Mesothelial cell of epicardium (in vitro differentiated cells): ENCODE measurements around the gene SLC12A4. TPM values are rescaled to one million over a fixed set of nuclear protein-coding genes. Genes with fewer than 3 reads are reported as not detected.

Experiments
- DNase-seq, 2 experiments: peaks; one replicate each; pipeline ENCODE4 v3.0.0; 2021; ENCODE audit warnings: low spot score in 2 of 2; ENCODE audit not compliant: unreplicated experiment in 2 of 2
- H3K27ac Mint-ChIP-seq: 2 replicates; pipeline ENCODE4 v1.8.0; 2021; ENCODE audit warnings: mixed read lengths
- H3K27me3 Mint-ChIP-seq: 2 replicates; pipeline ENCODE4 v1.8.0; 2021; ENCODE audit warnings: low read depth, mixed read lengths
- H3K36me3 Mint-ChIP-seq: 2 replicates; pipeline ENCODE4 v1.8.0; 2021; ENCODE audit warnings: mixed read lengths
- H3K4me1 Mint-ChIP-seq: 2 replicates; pipeline ENCODE4 v1.8.0; 2021; ENCODE audit warnings: mixed read lengths
- H3K4me3 Mint-ChIP-seq: 2 replicates; pipeline ENCODE4 v1.8.0; 2021; ENCODE audit warnings: mild to moderate bottlenecking, moderate library complexity, mixed read lengths
- H3K9me3 Mint-ChIP-seq: 2 replicates; pipeline ENCODE4 v1.8.0; 2021; ENCODE audit warnings: mixed read lengths
- total RNA-seq: library from RNA; stranded (reverse); gene quantifications from 3 replicates; pipeline ENCODE4 v1.2.1, GENCODE V29; 2021
- TF ChIP-seq, protein P1 (sequence below): fragments of 200-600 bp; sonication (generic); IDR thresholded peaks from one replicate; pipeline ENCODE4 v1.5.0; 2021; ENCODE audit warnings: antibody characterized with exemption; ENCODE audit not compliant: unreplicated experiment

Gene SLC12A4
- total RNA-seq, 1 donor from 2014 or later = 155 TPM

DNA sequence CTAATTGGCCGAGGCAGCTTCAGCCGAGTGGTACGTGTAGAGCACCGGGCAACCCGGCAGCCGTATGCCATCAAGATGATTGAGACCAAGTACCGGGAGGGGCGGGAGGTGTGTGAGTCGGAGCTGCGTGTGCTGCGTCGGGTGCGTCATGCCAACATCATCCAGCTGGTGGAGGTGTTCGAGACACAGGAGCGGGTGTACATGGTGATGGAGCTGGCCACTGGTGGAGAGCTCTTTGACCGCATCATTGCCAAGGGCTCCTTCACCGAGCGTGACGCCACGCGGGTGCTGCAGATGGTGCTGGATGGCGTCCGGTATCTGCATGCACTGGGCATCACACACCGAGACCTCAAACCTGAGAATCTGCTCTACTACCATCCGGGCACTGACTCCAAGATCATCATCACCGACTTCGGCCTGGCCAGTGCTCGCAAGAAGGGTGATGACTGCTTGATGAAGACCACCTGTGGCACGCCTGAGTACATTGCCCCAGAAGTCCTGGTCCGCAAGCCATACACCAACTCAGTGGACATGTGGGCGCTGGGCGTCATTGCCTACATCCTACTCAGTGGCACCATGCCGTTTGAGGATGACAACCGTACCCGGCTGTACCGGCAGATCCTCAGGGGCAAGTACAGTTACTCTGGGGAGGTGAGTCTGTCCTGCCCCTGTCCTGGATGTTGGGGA, 59.2 kb downstream of the SLC12A4 start:
- Mint-ChIP-seq H3K36me3 (peaks cover 12% of the 10 kb centered on the region), H3K27me3 (no peaks in the 10 kb centered on the region), H3K9me3 (no peaks in the 10 kb centered on the region), H3K4me1 (no peaks in the 10 kb centered on the region), H3K4me3 (no peak overlapping the region), H3K27ac (no peak overlapping the region)
- DNase-seq = no peak
- TF ChIP-seq, protein P1, sequence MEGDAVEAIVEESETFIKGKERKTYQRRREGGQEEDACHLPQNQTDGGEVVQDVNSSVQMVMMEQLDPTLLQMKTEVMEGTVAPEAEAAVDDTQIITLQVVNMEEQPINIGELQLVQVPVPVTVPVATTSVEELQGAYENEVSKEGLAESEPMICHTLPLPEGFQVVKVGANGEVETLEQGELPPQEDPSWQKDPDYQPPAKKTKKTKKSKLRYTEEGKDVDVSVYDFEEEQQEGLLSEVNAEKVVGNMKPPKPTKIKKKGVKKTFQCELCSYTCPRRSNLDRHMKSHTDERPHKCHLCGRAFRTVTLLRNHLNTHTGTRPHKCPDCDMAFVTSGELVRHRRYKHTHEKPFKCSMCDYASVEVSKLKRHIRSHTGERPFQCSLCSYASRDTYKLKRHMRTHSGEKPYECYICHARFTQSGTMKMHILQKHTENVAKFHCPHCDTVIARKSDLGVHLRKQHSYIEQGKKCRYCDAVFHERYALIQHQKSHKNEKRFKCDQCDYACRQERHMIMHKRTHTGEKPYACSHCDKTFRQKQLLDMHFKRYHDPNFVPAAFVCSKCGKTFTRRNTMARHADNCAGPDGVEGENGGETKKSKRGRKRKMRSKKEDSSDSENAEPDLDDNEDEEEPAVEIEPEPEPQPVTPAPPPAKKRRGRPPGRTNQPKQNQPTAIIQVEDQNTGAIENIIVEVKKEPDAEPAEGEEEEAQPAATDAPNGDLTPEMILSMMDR = no peak

GRCh38 chr16:67907397-67908180, 60.8 kb downstream of the SLC12A4 start:
- no peaks in the 10 kb centered on the region for H3K9me3 Mint-ChIP-seq
- no peak overlapping the region for H3K4me3 Mint-ChIP-seq
- H3K27ac Mint-ChIP-seq = no peak overlapping the region
- H3K4me1 Mint-ChIP-seq = no peaks in the 10 kb centered on the region
- H3K27me3 Mint-ChIP-seq = no peaks in the 10 kb centered on the region
- TF ChIP-seq, protein P1 = no peak
- peaks cover 16% of the 10 kb centered on the region for H3K36me3 Mint-ChIP-seq
- no peak for DNase-seq

- DNase-seq = no peak
- Mint-ChIP-seq H3K36me3 (peaks cover 10% of the 10 kb centered on the region), H3K27me3 (no peaks in the 10 kb centered on the region), H3K27ac (no peak overlapping the region), H3K4me3 (no peak overlapping the region), H3K4me1 (no peaks in the 10 kb centered on the region), H3K9me3 (no peaks in the 10 kb centered on the region)
- TF ChIP-seq, protein P1 = no peak
Measured at GRCh38 chr16:67902831-67903230, 65.6 kb downstream of the SLC12A4 start.

GRCh38 chr16:67901734-67902133, 66.7 kb downstream of the SLC12A4 start:
- no peaks in the 10 kb centered on the region for H3K27me3 Mint-ChIP-seq
- TF ChIP-seq, protein P1 = no peak
- H3K4me3 Mint-ChIP-seq = no peak overlapping the region
- H3K9me3 Mint-ChIP-seq = no peaks in the 10 kb centered on the region
- H3K36me3 Mint-ChIP-seq = peaks cover 10% of the 10 kb centered on the region
- no peak overlapping the region for H3K27ac Mint-ChIP-seq
- no peaks in the 10 kb centered on the region for H3K4me1 Mint-ChIP-seq
- DNase-seq = no peak

GRCh38 chr16:67897231-67897630, 71.2 kb downstream of the SLC12A4 start:
- no peak overlapping the region for H3K27ac Mint-ChIP-seq
- H3K9me3 Mint-ChIP-seq = no peaks in the 10 kb centered on the region
- peaks cover 3% of the 10 kb centered on the region for H3K36me3 Mint-ChIP-seq
- peaks cover 17% of the 10 kb centered on the region for H3K4me1 Mint-ChIP-seq
- TF ChIP-seq, protein P1 = no peak
- H3K4me3 Mint-ChIP-seq = no peak overlapping the region
- no peak for DNase-seq
- no peaks in the 10 kb centered on the region for H3K27me3 Mint-ChIP-seq
